ENCODE data around the gene PTPRT.

The PTPRT gene

DNA sequence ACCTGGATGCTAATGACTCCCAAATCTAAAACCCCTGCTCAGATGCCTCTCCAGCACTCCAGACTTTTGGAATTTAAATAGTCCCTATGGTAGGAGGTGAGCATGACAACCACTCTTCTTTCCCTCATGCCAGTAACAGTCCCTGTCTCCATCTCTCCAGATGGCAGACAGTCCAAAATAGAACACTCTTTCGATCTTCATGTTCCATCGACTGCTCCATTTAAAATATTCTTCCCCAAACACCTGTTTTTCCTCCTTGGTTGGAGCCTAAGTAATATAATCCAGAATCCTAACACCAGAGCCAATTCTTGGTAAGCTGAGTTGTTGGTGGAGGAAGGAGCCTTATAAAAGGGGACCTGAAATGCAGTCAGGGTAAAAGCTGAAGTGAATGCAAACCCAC lies 848.1 kb downstream of the PTPRT start:
- Histone ChIP-seq H3K4me3 (ENCODE audit: low read depth, low read length) (no peak overlapping the region), H2AFZ (ENCODE audit: low read length, unreplicated experiment) (no peak overlapping the region), H3K27ac (ENCODE audit: low read depth, low read length) (no peak overlapping the region), H3K36me3 (ENCODE audit: insufficient read depth, low read length) (no peaks in the 10 kb centered on the region), H3K4me1 (ENCODE audit: control insufficient read depth, insufficient read depth, low read length, unreplicated experiment) (no peaks in the 10 kb centered on the region), H3K27me3 (ENCODE audit: insufficient read depth, low read length) (no peaks in the 10 kb centered on the region), H3K79me2 (ENCODE audit: control insufficient read depth, insufficient read depth, low read length, unreplicated experiment) (no peaks in the 10 kb centered on the region)

DNA sequence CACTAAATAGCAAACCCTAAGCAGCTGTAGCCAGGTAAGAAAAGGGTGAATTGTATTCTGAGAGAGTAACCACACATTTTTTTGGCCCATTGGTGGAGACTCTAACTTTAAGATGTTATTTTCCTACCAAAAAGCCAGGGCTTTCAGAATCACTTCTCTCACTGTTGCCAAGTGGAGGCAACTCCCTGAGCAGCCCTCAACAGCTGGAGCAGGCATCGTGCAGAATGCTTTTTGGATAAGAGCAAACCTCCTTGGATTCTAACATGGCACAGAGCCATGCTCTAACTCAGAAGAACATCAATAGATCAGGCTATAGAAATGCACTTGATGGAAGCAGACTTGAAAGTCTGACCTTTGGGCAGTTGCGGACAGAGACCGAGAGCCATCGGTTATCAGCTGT lies 849.3 kb downstream of the PTPRT start:
- Histone ChIP-seq H3K27me3 (ENCODE audit: insufficient read depth, low read length) (no peaks in the 10 kb centered on the region), H2AFZ (ENCODE audit: low read length, unreplicated experiment) (no peak overlapping the region), H3K27ac (ENCODE audit: low read depth, low read length) (no peak overlapping the region), H3K4me3 (ENCODE audit: low read depth, low read length) (no peak overlapping the region), H3K4me1 (ENCODE audit: control insufficient read depth, insufficient read depth, low read length, unreplicated experiment) (no peaks in the 10 kb centered on the region), H3K79me2 (ENCODE audit: control insufficient read depth, insufficient read depth, low read length, unreplicated experiment) (no peaks in the 10 kb centered on the region), H3K36me3 (ENCODE audit: insufficient read depth, low read length) (no peaks in the 10 kb centered on the region)

DNA sequence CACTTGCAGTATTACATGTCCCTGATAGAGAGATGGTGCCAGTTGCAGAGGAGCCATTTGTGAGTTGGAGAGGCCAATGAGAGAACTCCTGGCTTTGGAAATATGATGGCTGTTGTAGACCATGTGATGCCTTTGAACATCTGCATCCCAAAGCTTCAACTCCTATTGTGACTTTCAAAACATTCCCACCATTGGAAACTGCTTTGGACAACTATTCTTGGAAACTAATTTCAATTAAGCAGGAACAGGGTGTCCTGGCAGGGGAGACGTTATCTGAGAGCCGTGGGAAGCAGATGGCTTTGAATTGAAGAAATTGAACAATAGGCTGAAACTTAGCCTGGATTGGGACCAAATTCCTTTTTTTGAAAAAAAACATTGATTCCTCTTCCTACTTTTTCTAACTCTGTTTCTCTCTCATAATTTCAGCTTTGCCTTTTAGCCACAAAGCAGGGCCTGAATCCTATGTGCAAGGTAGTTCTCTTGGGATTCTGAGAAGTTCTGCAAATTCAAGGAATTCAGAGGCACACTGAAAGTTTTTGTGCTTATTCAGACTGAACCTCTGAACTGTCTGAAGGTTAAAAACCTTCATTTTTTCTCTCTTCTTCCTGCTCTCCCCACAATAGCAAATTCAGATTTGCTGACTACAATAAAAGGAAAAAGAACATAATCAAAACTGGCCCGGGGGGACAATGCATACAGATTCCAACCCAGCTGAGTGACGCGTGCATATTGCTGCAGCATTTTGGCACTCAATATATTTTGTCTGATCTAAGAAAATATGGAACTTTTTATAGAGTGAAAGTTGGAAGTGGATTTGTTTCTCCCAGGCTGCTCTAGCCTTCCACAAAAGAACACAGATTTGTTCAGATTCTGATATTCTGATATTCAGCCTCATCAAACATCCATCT lies 851.2 kb downstream of the PTPRT start:
- Histone ChIP-seq H3K36me3 (ENCODE audit: insufficient read depth, low read length) (no peaks in the 10 kb centered on the region), H2AFZ (ENCODE audit: low read length, unreplicated experiment) (no peak overlapping the region), H3K4me3 (ENCODE audit: low read depth, low read length) (no peak overlapping the region), H3K4me1 (ENCODE audit: control insufficient read depth, insufficient read depth, low read length, unreplicated experiment) (no peaks in the 10 kb centered on the region), H3K79me2 (ENCODE audit: control insufficient read depth, insufficient read depth, low read length, unreplicated experiment) (no peaks in the 10 kb centered on the region), H3K27me3 (ENCODE audit: insufficient read depth, low read length) (no peaks in the 10 kb centered on the region), H3K27ac (ENCODE audit: low read depth, low read length) (no peak overlapping the region)

DNA sequence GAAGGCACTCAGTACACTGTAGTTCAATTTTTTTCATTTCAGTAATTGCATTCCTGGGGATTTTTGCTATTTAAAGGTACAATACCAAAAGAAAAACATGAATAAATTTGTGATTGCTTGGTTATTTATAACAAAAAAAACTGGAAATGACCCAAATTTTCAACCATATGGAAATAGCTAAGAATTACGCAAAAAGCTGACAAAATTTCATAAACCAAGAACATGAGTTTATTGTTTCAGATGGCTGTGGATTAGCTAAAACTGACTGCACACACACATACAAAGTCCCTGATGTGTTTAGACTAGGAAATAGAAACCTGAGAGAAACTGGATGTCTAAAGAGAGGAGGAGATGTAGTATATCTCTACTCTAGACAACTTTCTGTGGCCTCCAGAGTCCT lies 853.1 kb downstream of the PTPRT start:
- no peak overlapping the region for H3K4me3 ChIP-seq (ENCODE audit: low read depth, low read length)
- no peaks in the 10 kb centered on the region for H3K36me3 ChIP-seq (ENCODE audit: insufficient read depth, low read length)
- no peak overlapping the region for H3K27ac ChIP-seq (ENCODE audit: low read depth, low read length)
- no peak overlapping the region for H2AFZ ChIP-seq (ENCODE audit: low read length, unreplicated experiment)
- H3K79me2 ChIP-seq (ENCODE audit: control insufficient read depth, insufficient read depth, low read length, unreplicated experiment): no peaks in the 10 kb centered on the region
- H3K27me3 ChIP-seq (ENCODE audit: insufficient read depth, low read length): no peaks in the 10 kb centered on the region
- no peaks in the 10 kb centered on the region for H3K4me1 ChIP-seq (ENCODE audit: control insufficient read depth, insufficient read depth, low read length, unreplicated experiment)

DNA sequence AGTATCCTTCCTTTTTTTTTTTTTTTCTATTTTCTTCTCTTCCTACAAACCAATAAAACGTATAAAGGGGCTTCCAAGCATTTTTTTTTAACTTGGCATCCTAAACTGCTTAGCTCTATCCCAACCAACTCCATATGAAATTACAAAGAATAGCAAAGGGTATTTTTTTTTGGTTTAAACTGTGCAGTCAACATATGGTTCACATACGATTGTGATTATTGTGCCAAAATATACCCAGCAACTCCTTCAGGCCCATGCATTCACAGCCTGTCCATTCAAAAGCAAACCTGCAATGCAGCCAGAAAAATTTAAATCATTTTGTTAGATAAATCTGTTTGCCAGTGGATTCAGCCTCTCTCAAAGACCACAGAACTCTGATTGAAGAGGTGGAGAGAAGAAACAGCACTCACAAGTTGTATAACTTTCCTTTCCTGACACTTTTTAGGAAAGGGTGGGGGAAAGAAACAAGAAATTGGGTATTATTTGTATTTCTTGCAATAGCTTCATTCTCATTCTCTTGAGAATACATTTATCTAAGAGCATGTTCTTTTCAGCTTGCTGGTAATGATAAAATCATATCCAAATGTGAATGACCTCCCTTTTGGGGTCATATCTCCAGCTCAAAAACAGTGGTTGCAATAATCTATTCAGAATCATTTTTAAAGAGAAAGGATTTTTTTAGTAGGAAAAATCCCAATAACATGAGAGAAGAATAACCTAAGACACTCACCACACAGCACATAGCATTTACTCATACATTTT lies 870.3 kb downstream of the PTPRT start:
- Histone ChIP-seq H3K27me3 (ENCODE audit: insufficient read depth, low read length) (no peaks in the 10 kb centered on the region), H3K27ac (ENCODE audit: low read depth, low read length) (no peak overlapping the region), H2AFZ (ENCODE audit: low read length, unreplicated experiment) (no peak overlapping the region), H3K79me2 (ENCODE audit: control insufficient read depth, insufficient read depth, low read length, unreplicated experiment) (no peaks in the 10 kb centered on the region), H3K4me1 (ENCODE audit: control insufficient read depth, insufficient read depth, low read length, unreplicated experiment) (no peaks in the 10 kb centered on the region), H3K4me3 (ENCODE audit: low read depth, low read length) (no peak overlapping the region), H3K36me3 (ENCODE audit: insufficient read depth, low read length) (no peaks in the 10 kb centered on the region)

DNA sequence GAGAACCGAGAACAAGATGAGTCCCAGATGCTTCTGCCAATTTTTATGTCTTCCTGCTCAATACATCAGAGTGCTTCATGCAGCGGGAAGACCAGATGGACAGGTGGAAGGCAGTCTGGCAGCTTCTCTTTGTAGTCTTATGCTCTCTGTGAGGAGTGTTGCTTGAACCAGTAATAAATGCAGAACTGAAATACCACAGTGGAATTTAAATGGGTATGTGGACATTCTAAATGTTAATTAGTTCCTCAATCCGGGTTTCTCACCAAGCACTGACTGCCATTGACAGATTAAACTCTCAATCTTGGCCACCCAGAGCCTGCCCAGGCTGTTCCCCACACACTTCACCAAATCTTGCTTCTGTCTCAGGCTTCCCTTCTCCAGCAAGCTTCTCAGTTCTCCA lies 876.0 kb downstream of the PTPRT start:
- Histone ChIP-seq H3K4me3 (ENCODE audit: low read depth, low read length) (no peak overlapping the region), H2AFZ (ENCODE audit: low read length, unreplicated experiment) (no peak overlapping the region), H3K36me3 (ENCODE audit: insufficient read depth, low read length) (no peaks in the 10 kb centered on the region), H3K27me3 (ENCODE audit: insufficient read depth, low read length) (no peaks in the 10 kb centered on the region), H3K27ac (ENCODE audit: low read depth, low read length) (no peak overlapping the region), H3K79me2 (ENCODE audit: control insufficient read depth, insufficient read depth, low read length, unreplicated experiment) (no peaks in the 10 kb centered on the region), H3K4me1 (ENCODE audit: control insufficient read depth, insufficient read depth, low read length, unreplicated experiment) (no peaks in the 10 kb centered on the region)

DNA sequence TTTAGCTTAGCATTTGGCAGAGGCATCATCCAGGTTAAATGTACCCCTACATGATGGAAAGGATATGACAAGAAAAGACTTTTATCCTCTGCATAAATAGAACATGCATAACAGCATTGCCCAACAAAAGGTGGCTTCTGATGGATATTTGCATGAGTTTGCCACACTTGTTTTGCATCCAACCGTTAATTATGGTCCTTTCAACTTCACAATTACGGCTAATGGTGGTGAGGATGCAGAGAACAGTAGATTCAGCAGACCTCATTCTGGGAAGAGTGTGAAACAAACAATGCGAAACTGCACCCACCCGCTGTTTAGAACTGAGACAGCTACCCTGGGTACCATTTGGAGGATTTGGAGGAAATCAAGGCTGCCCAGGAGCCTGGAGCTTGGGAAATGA lies 880.7 kb downstream of the PTPRT start:
- Histone ChIP-seq H3K79me2 (ENCODE audit: control insufficient read depth, insufficient read depth, low read length, unreplicated experiment) (no peaks in the 10 kb centered on the region), H3K27ac (ENCODE audit: low read depth, low read length) (no peak overlapping the region), H3K4me1 (ENCODE audit: control insufficient read depth, insufficient read depth, low read length, unreplicated experiment) (no peaks in the 10 kb centered on the region), H3K27me3 (ENCODE audit: insufficient read depth, low read length) (no peaks in the 10 kb centered on the region), H3K4me3 (ENCODE audit: low read depth, low read length) (no peak overlapping the region), H2AFZ (ENCODE audit: low read length, unreplicated experiment) (no peak overlapping the region), H3K36me3 (ENCODE audit: insufficient read depth, low read length) (no peaks in the 10 kb centered on the region)

DNA sequence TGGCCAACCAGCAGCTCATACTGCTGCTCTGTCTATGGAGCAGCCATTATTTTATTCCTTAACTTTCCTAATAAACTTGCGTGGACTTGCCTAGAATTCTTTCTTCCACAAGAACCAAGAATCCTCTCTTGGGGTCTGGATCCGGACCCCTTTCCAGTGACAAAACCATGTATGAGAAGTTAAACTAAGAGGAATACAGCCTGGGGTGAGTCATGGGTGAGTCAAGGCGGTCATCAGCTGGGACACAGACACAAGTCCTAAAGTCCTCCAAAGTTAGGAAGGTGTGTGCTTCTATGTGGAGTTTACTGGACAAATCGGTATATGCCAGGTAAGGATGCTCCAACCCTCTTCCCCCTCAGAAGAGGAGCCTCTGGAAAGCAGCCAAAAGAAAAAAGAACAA lies 881.5 kb downstream of the PTPRT start:
- H3K79me2 ChIP-seq (ENCODE audit: control insufficient read depth, insufficient read depth, low read length, unreplicated experiment): no peaks in the 10 kb centered on the region
- no peaks in the 10 kb centered on the region for H3K4me1 ChIP-seq (ENCODE audit: control insufficient read depth, insufficient read depth, low read length, unreplicated experiment)
- H3K27me3 ChIP-seq (ENCODE audit: insufficient read depth, low read length): no peaks in the 10 kb centered on the region
- no peak overlapping the region for H3K4me3 ChIP-seq (ENCODE audit: low read depth, low read length)
- H2AFZ ChIP-seq (ENCODE audit: low read length, unreplicated experiment): no peak overlapping the region
- H3K36me3 ChIP-seq (ENCODE audit: insufficient read depth, low read length): no peaks in the 10 kb centered on the region
- no peak overlapping the region for H3K27ac ChIP-seq (ENCODE audit: low read depth, low read length)

DNA sequence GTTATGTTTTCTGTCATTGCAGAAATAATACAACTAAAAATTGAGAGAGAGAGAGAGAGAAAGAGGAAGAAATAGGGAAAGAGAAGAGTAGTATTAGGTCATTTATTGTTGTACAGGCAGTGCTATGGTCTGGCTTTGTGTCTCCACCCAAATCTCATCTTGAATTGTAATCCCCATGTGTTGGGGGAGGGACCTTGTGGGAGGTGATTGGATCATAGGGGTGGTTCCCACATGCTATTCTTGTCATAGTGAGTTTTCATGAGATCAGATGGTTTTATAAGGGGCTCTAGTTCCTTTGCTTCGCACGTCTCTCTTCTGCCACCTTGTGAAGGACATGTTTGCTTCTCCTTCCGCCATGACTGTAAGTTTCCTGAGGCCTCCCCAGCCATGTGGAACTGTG lies 894.1 kb downstream of the PTPRT start:
- Histone ChIP-seq H3K4me3 (ENCODE audit: low read depth, low read length) (no peak overlapping the region), H2AFZ (ENCODE audit: low read length, unreplicated experiment) (no peak overlapping the region), H3K36me3 (ENCODE audit: insufficient read depth, low read length) (no peaks in the 10 kb centered on the region), H3K79me2 (ENCODE audit: control insufficient read depth, insufficient read depth, low read length, unreplicated experiment) (no peaks in the 10 kb centered on the region), H3K27me3 (ENCODE audit: insufficient read depth, low read length) (no peaks in the 10 kb centered on the region), H3K4me1 (ENCODE audit: control insufficient read depth, insufficient read depth, low read length, unreplicated experiment) (no peaks in the 10 kb centered on the region), H3K27ac (ENCODE audit: low read depth, low read length) (no peak overlapping the region)

DNA sequence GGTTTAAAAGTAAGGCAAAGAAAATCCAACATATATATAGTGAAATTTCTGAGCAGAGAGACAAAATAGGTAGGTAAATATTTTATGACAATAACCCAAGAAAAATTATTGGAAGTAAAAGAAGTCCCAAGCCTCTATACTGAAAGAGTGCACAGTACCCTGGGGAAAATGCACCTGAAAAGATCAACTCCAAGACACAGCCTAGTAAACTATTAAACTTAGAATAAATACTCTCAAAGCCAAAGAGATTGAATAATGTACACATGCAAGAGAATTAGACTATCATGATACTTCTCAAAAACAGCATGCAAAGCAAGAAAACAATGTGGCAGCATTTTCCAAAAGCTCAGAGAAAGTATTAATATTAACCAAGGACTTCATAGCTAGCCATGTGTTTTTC lies 894.7 kb downstream of the PTPRT start:
- no peaks in the 10 kb centered on the region for H3K36me3 ChIP-seq (ENCODE audit: insufficient read depth, low read length)
- no peak overlapping the region for H2AFZ ChIP-seq (ENCODE audit: low read length, unreplicated experiment)
- no peaks in the 10 kb centered on the region for H3K4me1 ChIP-seq (ENCODE audit: control insufficient read depth, insufficient read depth, low read length, unreplicated experiment)
- H3K27me3 ChIP-seq (ENCODE audit: insufficient read depth, low read length): no peaks in the 10 kb centered on the region
- H3K4me3 ChIP-seq (ENCODE audit: low read depth, low read length): no peak overlapping the region
- H3K27ac ChIP-seq (ENCODE audit: low read depth, low read length): no peak overlapping the region
- no peaks in the 10 kb centered on the region for H3K79me2 ChIP-seq (ENCODE audit: control insufficient read depth, insufficient read depth, low read length, unreplicated experiment)

DNA sequence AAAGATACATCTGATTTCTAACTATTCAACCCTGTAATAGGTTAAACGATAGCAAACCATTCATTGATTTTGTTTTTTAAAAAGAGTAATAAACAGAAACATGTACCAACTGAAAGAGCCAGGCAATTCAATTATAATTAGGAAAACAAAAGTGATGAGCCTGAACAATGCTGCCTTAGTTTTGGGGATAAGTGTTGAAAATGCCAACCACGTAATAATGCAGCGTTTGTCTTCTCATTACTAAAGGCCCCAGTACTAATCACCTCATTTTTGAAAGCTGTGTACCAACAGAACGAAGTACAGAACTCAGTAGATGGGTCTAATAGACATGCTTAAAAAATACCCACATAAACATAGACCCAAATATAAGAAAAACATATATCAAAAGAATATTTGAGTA lies 907.9 kb downstream of the PTPRT start:
- Histone ChIP-seq H3K4me3 (ENCODE audit: low read depth, low read length) (no peak overlapping the region), H2AFZ (ENCODE audit: low read length, unreplicated experiment) (no peak overlapping the region), H3K36me3 (ENCODE audit: insufficient read depth, low read length) (no peaks in the 10 kb centered on the region), H3K79me2 (ENCODE audit: control insufficient read depth, insufficient read depth, low read length, unreplicated experiment) (no peaks in the 10 kb centered on the region), H3K27me3 (ENCODE audit: insufficient read depth, low read length) (no peaks in the 10 kb centered on the region), H3K4me1 (ENCODE audit: control insufficient read depth, insufficient read depth, low read length, unreplicated experiment) (no peaks in the 10 kb centered on the region), H3K27ac (ENCODE audit: low read depth, low read length) (no peak overlapping the region)
